RCC 7860 (cell line): ENCODE results near the gene MCM10.
"Not testable (repeated sequence)": the region's sequence is repeated elsewhere in the genome, so short reads cannot be mapped to it uniquely, and the experiment has no call there.

Experiments
- DNase-seq: peaks from one replicate; pipeline ENCODE4 v3.0.0-alpha.2; 2015; ENCODE audit warnings: low spot score
- FAIRE-seq: peaks from 2 replicates; lab custom pipeline; 2012; peaks lifted over from hg19 to GRCh38; lab: Jason Lieb, UNC

The MCM10 gene

GRCh38 chr10:13219685-13220670, 58.6 kb downstream of the MCM10 start:
- FAIRE-seq: no peak
- peak; percentile 52 for DNase-seq

GRCh38 chr10:13221572-13221971, 60.2 kb downstream of the MCM10 start:
- FAIRE-seq (no peak), DNase-seq (no peak)

GRCh38 chr10:13222151-13222550, 60.8 kb downstream of the MCM10 start:
- FAIRE-seq (no peak), DNase-seq (no peak)

GRCh38 chr10:13222566-13222965, 61.2 kb downstream of the MCM10 start:
- FAIRE-seq (no peak), DNase-seq (no peak)

- FAIRE-seq: no peak
- no peak for DNase-seq
Measured at GRCh38 chr10:13223241-13223640, 61.9 kb downstream of the MCM10 start.

GRCh38 chr10:13224210-13224995, 63.0 kb downstream of the MCM10 start:
- DNase-seq (no peak), FAIRE-seq (no peak)

GRCh38 chr10:13225601-13226000, 64.2 kb downstream of the MCM10 start:
- no peak for DNase-seq
- FAIRE-seq: no peak

- DNase-seq: no peak
- FAIRE-seq: no peak
Measured at GRCh38 chr10:13227031-13227430, 65.7 kb downstream of the MCM10 start.

GRCh38 chr10:13231190-13231589, 69.8 kb downstream of the MCM10 start:
- DNase-seq (no peak), FAIRE-seq (no peak)

GRCh38 chr10:13231808-13232207, 70.5 kb downstream of the MCM10 start:
- FAIRE-seq (no peak), DNase-seq (no peak)

- FAIRE-seq (no peak), DNase-seq (no peak)
Measured at GRCh38 chr10:13233358-13233757, 72.0 kb downstream of the MCM10 start.

- no peak for DNase-seq
- no peak for FAIRE-seq
Measured at GRCh38 chr10:13234172-13234571, 72.8 kb downstream of the MCM10 start, which contains the start of gene UCMA. Gene UCMA, minus strand, starts transcription at chr10:13234374. Its CDS starts 116 bp downstream, at chr10:13234258.

GRCh38 chr10:13234736-13235135, 73.4 kb downstream of the MCM10 start:
- not testable (repeated sequence) for DNase-seq, FAIRE-seq

GRCh38 chr10:13236638-13237037, 75.3 kb downstream of the MCM10 start:
- no peak for FAIRE-seq
- no peak for DNase-seq

- DNase-seq: no peak
- FAIRE-seq: no peak
Measured at GRCh38 chr10:13238271-13239077, 77.1 kb downstream of the MCM10 start.

- FAIRE-seq (no peak), DNase-seq (no peak)
Measured at GRCh38 chr10:13239923-13240322, 78.6 kb downstream of the MCM10 start.

GRCh38 chr10:13241613-13242012, 80.3 kb downstream of the MCM10 start:
- no peak for DNase-seq
- FAIRE-seq: no peak

GRCh38 chr10:13242260-13242659, 80.9 kb downstream of the MCM10 start:
- not testable (repeated sequence) for FAIRE-seq, DNase-seq

GRCh38 chr10:13247246-13247645, 85.9 kb downstream of the MCM10 start:
- no peak for DNase-seq
- FAIRE-seq: no peak

- no peak for FAIRE-seq
- no peak for DNase-seq
Measured at GRCh38 chr10:13247784-13248183, 86.4 kb downstream of the MCM10 start.

GRCh38 chr10:13253726-13254125, 92.4 kb downstream of the MCM10 start:
- FAIRE-seq: no peak
- DNase-seq: no peak
